Activated CD4-positive, alpha-beta memory T cell treated with anti-CD3 and anti-CD28 coated beads for 36 hours (primary cell): ENCODE data around the gene CYBC1. TPM values are rescaled to one million over a fixed set of nuclear protein-coding genes. Genes with fewer than 3 reads are reported as not detected.

Experiments used
- CTCF ChIA-PET: fragments of 350-600 bp; sonication (Branson Sonifier 250); formaldehyde crosslinking; loops from one replicate; lab custom pipeline; 2021; ENCODE audit warnings: antibody characterized with exemption, inconsistent platforms; lab: Charles Lee
- POLR2A ChIA-PET: fragments of 350-600 bp; sonication (Branson Sonifier 250); formaldehyde crosslinking; loops from one replicate; lab custom pipeline; 2021; ENCODE audit warnings: antibody characterized with exemption; lab: Charles Lee
- DNase-seq: peaks from one replicate; pipeline ENCODE4 v3.0.0-alpha.2; 2020
- H3K27ac Mint-ChIP-seq: one replicate; pipeline ENCODE4 v1.8.0; 2021; ENCODE audit warnings: mixed read lengths
- H3K27me3 Mint-ChIP-seq: one replicate; pipeline ENCODE4 v1.8.0; 2021; ENCODE audit warnings: mixed read lengths
- H3K36me3 Mint-ChIP-seq: one replicate; pipeline ENCODE4 v1.8.0; 2021; ENCODE audit warnings: mixed read lengths
- H3K4me1 Mint-ChIP-seq: one replicate; pipeline ENCODE4 v1.8.0; 2021; ENCODE audit warnings: low read depth, mixed read lengths
- H3K4me3 Mint-ChIP-seq: one replicate; pipeline ENCODE4 v1.8.0; 2021; ENCODE audit warnings: mild to moderate bottlenecking, mixed read lengths
- H3K9me3 Mint-ChIP-seq: one replicate; pipeline ENCODE4 v1.8.0; 2021; ENCODE audit warnings: mixed read lengths
- intact Hi-C: fragments of 100-400 bp; cut with micrococcal nuclease; formaldehyde crosslinking; loops from one replicate; pipeline ENCODE4 v1.15.1; 2023
- total RNA-seq, 2 experiments: library from RNA; stranded (reverse); gene quantifications; one replicate each; pipeline ENCODE4 v1.2.3, GENCODE V29; 2021

CYBC1 gene
- total RNA-seq, 2 experiments from 2014 or later, result 333 to 343 TPM

GRCh38 chr17:82400206-82400605, 50.3 kb downstream of the CYBC1 start:
- ChIA-PET CTCF (interaction anchor here (0.6 to 0.7 kb wide), 2 partner anchors 14 to 180 kb away, joined by 3 read pairs; no protein-coding TSS in a partner anchor), POLR2A (no interaction called here)
- DNase-seq, result no peak
- H3K36me3 Mint-ChIP-seq, result peaks cover 17% of the 10 kb centered on the region
- intact Hi-C loops, result no loop called here
- H3K4me1 Mint-ChIP-seq, result peaks cover 16% of the 10 kb centered on the region
- H3K27me3 Mint-ChIP-seq, result no peaks in the 10 kb centered on the region
- no peak overlapping the region for H3K4me3 Mint-ChIP-seq
- no peaks in the 10 kb centered on the region for H3K9me3 Mint-ChIP-seq
- H3K27ac Mint-ChIP-seq, result no peak overlapping the region

DNA sequence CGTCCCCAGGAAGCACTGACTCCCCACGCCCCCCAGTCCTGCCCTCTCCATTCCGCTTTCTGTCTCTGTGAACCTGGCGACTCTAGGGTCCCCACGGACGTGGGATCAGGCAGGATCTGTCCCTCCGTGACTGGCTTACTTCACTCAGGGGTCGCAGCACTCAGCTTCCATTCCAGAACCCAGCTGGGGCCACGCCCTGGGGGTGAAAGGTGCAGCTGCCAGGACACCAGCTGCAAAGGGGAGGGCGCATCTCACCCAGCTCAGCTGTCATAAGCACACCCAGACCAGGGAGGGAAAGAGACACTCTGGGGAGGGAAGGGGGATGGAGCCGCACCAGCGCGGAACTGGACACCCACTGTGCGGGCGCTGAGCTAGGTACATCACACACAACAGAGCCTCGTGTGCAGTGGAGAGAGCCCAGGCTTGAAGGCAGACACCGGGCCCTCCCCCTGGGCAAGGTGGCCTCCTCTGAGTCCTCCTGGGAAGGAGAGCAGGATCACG, 50.9 kb downstream of the CYBC1 start:
- no peaks in the 10 kb centered on the region for H3K9me3 Mint-ChIP-seq
- intact Hi-C loops, result no loop called here
- H3K4me3 Mint-ChIP-seq, result no peak overlapping the region
- no peak overlapping the region for H3K27ac Mint-ChIP-seq
- no peaks in the 10 kb centered on the region for H3K27me3 Mint-ChIP-seq
- no peak for DNase-seq
- ChIA-PET CTCF (interaction anchor here (0.7 kb wide), 1 partner anchor 14 kb away, joined by 3 read pairs; no protein-coding TSS in a partner anchor), POLR2A (interaction anchor here (0.7 to 1.6 kb wide), 2 partner anchors 29 to 101 kb away, joined by 3 read pairs; no protein-coding TSS in a partner anchor)
- peaks cover 16% of the 10 kb centered on the region for H3K36me3 Mint-ChIP-seq
- H3K4me1 Mint-ChIP-seq, result peaks cover 16% of the 10 kb centered on the region

DNA sequence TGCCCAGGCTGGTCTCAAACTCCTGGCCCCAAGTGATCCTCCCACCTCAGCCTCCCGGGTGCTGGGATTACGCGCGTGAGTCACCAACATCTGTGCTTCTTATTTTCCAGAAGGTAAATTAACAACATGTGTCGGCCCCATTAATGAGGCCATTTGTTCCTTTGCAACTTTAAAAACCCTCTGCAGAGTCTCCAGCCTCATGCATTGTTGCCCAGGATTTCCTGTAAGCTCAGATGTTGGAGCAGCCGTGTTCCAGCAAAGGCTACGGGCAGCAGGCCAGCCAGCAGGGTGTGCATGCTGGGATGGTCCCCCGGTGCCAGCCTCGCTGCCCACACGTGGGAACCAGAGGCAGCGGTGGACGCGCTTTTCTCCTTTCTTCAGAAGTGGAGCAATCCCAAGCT, 51.5 kb downstream of the CYBC1 start:
- Mint-ChIP-seq H3K9me3 (no peaks in the 10 kb centered on the region), H3K27ac (no peak overlapping the region), H3K4me1 (peaks cover 16% of the 10 kb centered on the region), H3K27me3 (no peaks in the 10 kb centered on the region), H3K4me3 (no peak overlapping the region), H3K36me3 (peaks cover 16% of the 10 kb centered on the region)
- intact Hi-C loops, result no loop called here
- ChIA-PET POLR2A (interaction anchor here (0.7 to 1.6 kb wide), 2 partner anchors 29 to 101 kb away, joined by 3 read pairs; no protein-coding TSS in a partner anchor), CTCF (interaction anchor here (0.6 kb wide), 1 partner anchor 82 kb away, joined by 3 read pairs; no protein-coding TSS in a partner anchor)
- DNase-seq, result no peak

DNA sequence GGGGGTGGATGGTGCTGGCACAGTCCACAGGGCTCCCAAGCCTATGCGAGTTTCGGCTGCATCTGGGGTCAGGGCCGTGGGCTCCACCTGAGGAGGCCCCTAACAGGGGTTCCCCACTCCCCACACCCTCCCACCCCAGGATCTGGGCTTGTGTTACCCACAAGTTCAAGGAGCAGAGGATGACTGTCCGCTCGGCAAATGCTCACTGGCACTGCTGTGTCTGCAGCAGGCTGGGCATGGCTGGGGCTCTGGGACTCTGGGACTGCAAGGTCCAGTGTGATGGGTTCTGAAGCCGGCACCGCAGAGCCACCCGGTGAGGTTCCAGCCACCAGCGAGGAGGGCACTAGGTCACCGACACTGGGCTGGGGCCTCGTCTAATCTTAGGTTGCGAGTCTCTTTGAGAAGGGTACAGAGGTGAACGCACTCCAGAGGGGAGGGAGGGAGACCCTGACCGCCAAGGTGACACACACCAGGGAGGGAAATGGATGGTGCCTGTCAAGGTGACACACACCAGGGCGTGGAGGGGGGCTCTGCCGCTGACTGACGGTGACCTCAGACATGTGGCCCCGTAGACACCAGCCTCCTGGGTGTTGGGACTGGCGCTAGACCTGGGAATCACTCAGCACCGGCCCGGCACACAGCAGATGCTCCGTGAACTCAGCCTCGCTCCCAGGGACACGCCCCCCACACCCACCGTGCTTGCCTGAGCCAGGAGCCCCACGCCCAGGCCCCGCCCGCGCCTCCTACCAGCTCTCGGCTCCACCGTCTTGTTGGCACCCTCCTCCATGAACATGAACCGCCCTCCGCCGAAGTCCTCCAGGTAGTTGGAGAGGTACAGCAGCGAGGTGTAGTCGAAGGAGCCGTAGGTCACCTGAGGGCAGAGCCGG, 52.9 kb downstream of the CYBC1 start:
- Mint-ChIP-seq H3K27ac (no peak overlapping the region), H3K27me3 (no peaks in the 10 kb centered on the region), H3K9me3 (no peaks in the 10 kb centered on the region), H3K4me3 (no peak overlapping the region), H3K36me3 (peaks cover 7% of the 10 kb centered on the region), H3K4me1 (peaks cover 16% of the 10 kb centered on the region)
- no peak for DNase-seq
- POLR2A ChIA-PET, result no interaction called here
- CTCF ChIA-PET, result interaction anchor here (0.6 kb wide), 2 partner anchors 27 to 46 kb away, joined by 3 to 4 read pairs; no protein-coding TSS in a partner anchor
- intact Hi-C loops, result no loop called here

DNA sequence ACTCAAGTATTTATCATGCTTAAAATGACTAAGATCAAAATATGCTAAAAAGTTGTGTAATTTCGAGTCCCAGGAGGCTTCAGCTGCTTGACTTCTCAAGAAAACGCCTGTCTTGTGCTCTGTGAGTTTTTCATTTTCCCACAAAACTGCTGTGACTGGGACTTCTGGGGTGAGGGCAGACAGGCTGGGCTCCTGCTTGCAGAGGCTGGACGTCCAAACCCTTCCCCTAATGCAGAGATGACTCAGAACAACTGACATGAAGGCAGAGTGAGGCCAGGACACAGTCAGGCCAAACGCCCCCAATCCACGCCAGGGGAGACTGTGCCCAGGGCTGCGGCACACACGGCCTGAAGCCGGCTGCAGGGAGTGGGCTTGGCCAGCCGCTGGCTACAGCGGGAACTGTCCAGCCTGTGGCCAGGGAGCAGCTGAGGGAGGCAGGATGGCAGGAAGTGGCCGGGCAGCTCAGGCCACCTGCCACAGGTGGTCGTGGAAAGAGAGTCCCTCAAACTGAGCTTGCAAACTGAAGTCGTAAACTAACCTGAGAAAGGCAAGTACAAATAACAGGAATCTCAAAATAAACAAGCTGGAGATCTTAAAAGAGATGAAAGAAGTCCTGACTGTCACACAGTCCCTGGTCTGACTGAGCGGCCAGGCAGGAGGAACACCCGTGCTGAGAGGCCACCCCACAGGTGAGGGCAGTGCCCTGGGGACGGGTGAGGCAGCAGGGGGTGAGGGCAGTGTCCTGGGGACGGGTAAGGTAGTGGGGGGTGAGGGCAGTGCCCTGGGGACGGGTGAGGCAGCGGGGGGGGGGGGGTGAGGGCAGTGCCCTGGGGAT, 53.7 kb downstream of the CYBC1 start:
- Mint-ChIP-seq H3K27me3 (no peaks in the 10 kb centered on the region), H3K4me3 (no peak overlapping the region), H3K36me3 (peaks cover 4% of the 10 kb centered on the region), H3K4me1 (peaks cover 15% of the 10 kb centered on the region), H3K9me3 (no peaks in the 10 kb centered on the region), H3K27ac (no peak overlapping the region)
- intact Hi-C loops, result no loop called here
- ChIA-PET CTCF (no interaction called here), POLR2A (no interaction called here)
- DNase-seq, result no peak

- Mint-ChIP-seq H3K27ac (no peak overlapping the region), H3K4me1 (peaks cover 4% of the 10 kb centered on the region), H3K36me3 (no peaks in the 10 kb centered on the region), H3K9me3 (no peaks in the 10 kb centered on the region), H3K4me3 (no peak overlapping the region), H3K27me3 (no peaks in the 10 kb centered on the region)
- DNase-seq, result no peak
- ChIA-PET CTCF (no interaction called here), POLR2A (no interaction called here)
- intact Hi-C loops, result no loop called here
These were observed 56.3 kb downstream of the CYBC1 start for GRCh38 chr17:82394278-82394677.

GRCh38 chr17:82392941-82393340, 57.6 kb downstream of the CYBC1 start:
- Mint-ChIP-seq H3K4me3 (no peak overlapping the region), H3K36me3 (no peaks in the 10 kb centered on the region), H3K9me3 (no peaks in the 10 kb centered on the region), H3K4me1 (peaks cover 4% of the 10 kb centered on the region), H3K27me3 (no peaks in the 10 kb centered on the region), H3K27ac (no peak overlapping the region)
- ChIA-PET CTCF (interaction anchor here (0.8 kb wide), 1 partner anchor 150 kb away, joined by 3 read pairs; no protein-coding TSS in a partner anchor), POLR2A (no interaction called here)
- no peak for DNase-seq
- intact Hi-C loops, result no loop called here

Other genes with a start within 250 kb of the CYBC1 start
- 10 to 100 TPM; 49.6 to 51.7 TPM for gene CCDC57, start 237.9 kb downstream of the CYBC1 start, total RNA-seq
- gene SLC16A3, start 221.7 kb downstream of the CYBC1 start, total RNA-seq, result 10 to 100 TPM; 97.4 to 99.7 TPM
- 100 to 1,000 TPM; 110 to 111 TPM for gene CSNK1D, start 177.1 kb downstream of the CYBC1 start, total RNA-seq
- 100 to 1,000 TPM; 570 to 574 TPM for gene CD7, start 133.1 kb downstream of the CYBC1 start, total RNA-seq
- gene SECTM1, start 117.0 kb downstream of the CYBC1 start, total RNA-seq, result 10 to 100 TPM; 12.2 to 12.7 TPM
- gene TEX19, start 91.5 kb downstream of the CYBC1 start, total RNA-seq, result not detected
- not detected for gene UTS2R, start 79.0 kb downstream of the CYBC1 start, total RNA-seq
- 10 to 100 TPM; 21.7 to 26.0 TPM for gene HEXD, start 32.4 kb downstream of the CYBC1 start, total RNA-seq
- 10 to 100 TPM; 29.7 to 32.2 TPM for gene OGFOD3, start 32.2 kb downstream of the CYBC1 start, total RNA-seq
- gene NARF, start 8.0 kb upstream of the CYBC1 start, total RNA-seq, result 100 to 1,000 TPM; 101 to 110 TPM
- gene FOXK2, start 69.0 kb upstream of the CYBC1 start, total RNA-seq, result 10 to 100 TPM; 49.3 to 60.8 TPM
- gene WDR45B, start 197.7 kb upstream of the CYBC1 start, total RNA-seq, result 10 to 100 TPM; 42.8 to 43.0 TPM
- gene RAB40B, start 247.9 kb upstream of the CYBC1 start, total RNA-seq, result 1 to 10 TPM; 1.4 to 1.9 TPM